KMS-11 (cell line): ENCODE results near the gene CELF4.

Experiments used
- H2AFZ ChIP-seq: fragments of 200-600 bp; sonication (generic); 2 replicates; pipeline ENCODE4 v1.6.1; 2016; ENCODE audit warnings: antibody characterized with exemption, mixed run types, low read depth
- H3K27ac ChIP-seq: fragments of 200-600 bp; sonication (generic); 2 replicates; pipeline ENCODE4 v1.6.1; 2016; ENCODE audit warnings: mild to moderate bottlenecking, mixed run types
- H3K27me3 ChIP-seq: fragments of 200-600 bp; sonication (generic); 2 replicates; pipeline ENCODE4 v1.6.1; 2017; ENCODE audit warnings: mild to moderate bottlenecking, low read depth, mixed run types, moderate library complexity; ENCODE audit not compliant: insufficient read depth
- H3K36me3 ChIP-seq: fragments of 200-600 bp; sonication (generic); 2 replicates; pipeline ENCODE4 v1.6.1; 2017; ENCODE audit warnings: mild to moderate bottlenecking, mixed run types; ENCODE audit not compliant: insufficient read depth
- H3K4me1 ChIP-seq: fragments of 200-600 bp; sonication (generic); 2 replicates; pipeline ENCODE4 v1.6.1; 2016; ENCODE audit warnings: mild to moderate bottlenecking, low read depth, mixed run types; ENCODE audit not compliant: poor library complexity, severe bottlenecking
- H3K4me2 ChIP-seq: fragments of 200-600 bp; sonication (generic); 2 replicates; pipeline ENCODE4 v1.7.0; 2016; ENCODE audit warnings: mild to moderate bottlenecking, mixed run types
- H3K4me3 ChIP-seq: fragments of 200-600 bp; sonication (generic); IDR thresholded peaks from 2 replicates; pipeline ENCODE4 v1.6.1; 2017; ENCODE audit warnings: low read depth, low read length, mixed read lengths; ENCODE audit not compliant: insufficient read depth
- H3K79me2 ChIP-seq: fragments of 200-600 bp; sonication (generic); 2 replicates; pipeline ENCODE4 v1.6.1; 2016; ENCODE audit warnings: low read depth, mixed run types; ENCODE audit not compliant: insufficient read depth
- H3K9ac ChIP-seq: fragments of 200-600 bp; sonication (generic); 2 replicates; pipeline ENCODE4 v1.6.1; 2016; ENCODE audit warnings: mild to moderate bottlenecking, mixed run types
- H4K20me1 ChIP-seq: fragments of 200-600 bp; sonication (generic); 2 replicates; pipeline ENCODE4 v1.6.1; 2016; ENCODE audit warnings: mild to moderate bottlenecking, mixed run types; ENCODE audit not compliant: insufficient read depth
- TF ChIP-seq, protein P1 (sequence below): fragments of 200-600 bp; sonication (generic); conservative IDR thresholded peaks from 2 replicates; pipeline ENCODE4 v1.6.1; 2017; ENCODE audit warnings: low read depth, mild to moderate bottlenecking, antibody characterized with exemption, low read length, moderate library complexity, mixed read lengths

Gene CELF4

DNA sequence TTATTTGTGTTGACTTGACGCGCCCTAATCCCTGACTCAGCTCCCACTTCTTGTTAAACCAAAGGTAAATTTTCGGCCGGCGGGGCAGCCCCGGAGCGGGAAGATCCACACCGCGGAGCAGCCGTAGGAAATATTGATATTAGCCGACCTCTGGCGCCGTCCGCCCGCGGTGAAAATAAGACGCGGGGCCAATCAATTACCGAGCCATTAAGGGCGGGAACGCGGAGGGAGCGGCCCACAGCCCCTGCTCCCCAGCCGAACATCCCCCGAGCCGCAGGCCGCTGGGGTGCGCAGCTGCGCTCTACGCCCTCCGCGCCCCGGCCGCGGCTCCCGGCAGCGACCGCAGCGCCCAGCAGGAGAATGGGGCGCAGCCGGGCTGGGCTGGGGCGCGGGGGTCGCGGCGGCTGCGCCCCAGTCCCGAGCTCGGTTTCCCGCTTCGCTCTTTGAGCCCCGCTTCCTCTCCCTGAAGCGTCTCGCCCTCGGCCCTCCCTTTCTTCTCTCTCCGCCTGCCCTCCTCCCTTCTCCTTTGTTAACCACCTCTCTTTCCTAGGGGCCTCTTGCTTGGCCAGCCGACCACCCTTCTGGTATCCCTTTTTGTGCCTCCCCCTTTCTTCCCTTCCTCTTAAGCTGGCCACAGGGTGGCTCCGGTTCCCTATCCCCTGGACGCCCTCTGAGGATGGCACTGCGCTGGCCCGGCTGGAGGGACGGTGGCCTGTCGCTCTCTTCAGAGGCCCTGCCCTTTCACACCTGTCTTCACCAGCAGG, 40.9 kb downstream of the CELF4 start:
- Histone ChIP-seq H2AFZ (no peak overlapping the region), H3K9ac (no peak overlapping the region), H3K36me3 (no peaks in the 10 kb centered on the region), H3K4me3 (no peak overlapping the region), H3K4me2 (no peak overlapping the region), H3K4me1 (no peaks in the 10 kb centered on the region), H3K27ac (no peak overlapping the region), H3K79me2 (no peaks in the 10 kb centered on the region), H4K20me1 (no peaks in the 10 kb centered on the region), H3K27me3 (no peaks in the 10 kb centered on the region)
- TF ChIP-seq, protein P1, sequence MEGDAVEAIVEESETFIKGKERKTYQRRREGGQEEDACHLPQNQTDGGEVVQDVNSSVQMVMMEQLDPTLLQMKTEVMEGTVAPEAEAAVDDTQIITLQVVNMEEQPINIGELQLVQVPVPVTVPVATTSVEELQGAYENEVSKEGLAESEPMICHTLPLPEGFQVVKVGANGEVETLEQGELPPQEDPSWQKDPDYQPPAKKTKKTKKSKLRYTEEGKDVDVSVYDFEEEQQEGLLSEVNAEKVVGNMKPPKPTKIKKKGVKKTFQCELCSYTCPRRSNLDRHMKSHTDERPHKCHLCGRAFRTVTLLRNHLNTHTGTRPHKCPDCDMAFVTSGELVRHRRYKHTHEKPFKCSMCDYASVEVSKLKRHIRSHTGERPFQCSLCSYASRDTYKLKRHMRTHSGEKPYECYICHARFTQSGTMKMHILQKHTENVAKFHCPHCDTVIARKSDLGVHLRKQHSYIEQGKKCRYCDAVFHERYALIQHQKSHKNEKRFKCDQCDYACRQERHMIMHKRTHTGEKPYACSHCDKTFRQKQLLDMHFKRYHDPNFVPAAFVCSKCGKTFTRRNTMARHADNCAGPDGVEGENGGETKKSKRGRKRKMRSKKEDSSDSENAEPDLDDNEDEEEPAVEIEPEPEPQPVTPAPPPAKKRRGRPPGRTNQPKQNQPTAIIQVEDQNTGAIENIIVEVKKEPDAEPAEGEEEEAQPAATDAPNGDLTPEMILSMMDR: no peak

DNA sequence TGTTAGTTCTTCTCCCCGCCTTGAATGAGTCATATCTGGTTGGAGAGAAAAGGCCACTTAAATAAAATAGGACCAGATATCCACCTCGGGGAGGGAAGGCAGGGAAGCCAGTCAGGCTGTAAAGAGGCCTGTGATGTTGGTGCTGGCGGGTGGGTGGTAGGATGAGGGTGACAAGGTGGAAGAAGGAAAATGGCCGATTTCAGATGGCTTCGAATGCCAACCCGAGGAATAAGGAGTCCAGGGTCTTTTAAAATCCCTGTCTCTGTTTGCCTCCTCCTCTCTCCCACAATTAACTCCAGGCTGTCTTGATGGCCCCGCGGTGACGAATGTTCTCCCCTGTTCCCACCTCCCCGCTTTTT, 41.5 kb downstream of the CELF4 start:
- no peak overlapping the region for H3K9ac ChIP-seq
- no peaks in the 10 kb centered on the region for H3K27me3 ChIP-seq
- H3K4me1 ChIP-seq: no peaks in the 10 kb centered on the region
- H3K36me3 ChIP-seq: no peaks in the 10 kb centered on the region
- H4K20me1 ChIP-seq: no peaks in the 10 kb centered on the region
- H3K79me2 ChIP-seq: no peaks in the 10 kb centered on the region
- H3K27ac ChIP-seq: no peak overlapping the region
- H2AFZ ChIP-seq: no peak overlapping the region
- H3K4me3 ChIP-seq: no peak overlapping the region
- H3K4me2 ChIP-seq: no peak overlapping the region
- TF ChIP-seq, protein P1: no peak

DNA sequence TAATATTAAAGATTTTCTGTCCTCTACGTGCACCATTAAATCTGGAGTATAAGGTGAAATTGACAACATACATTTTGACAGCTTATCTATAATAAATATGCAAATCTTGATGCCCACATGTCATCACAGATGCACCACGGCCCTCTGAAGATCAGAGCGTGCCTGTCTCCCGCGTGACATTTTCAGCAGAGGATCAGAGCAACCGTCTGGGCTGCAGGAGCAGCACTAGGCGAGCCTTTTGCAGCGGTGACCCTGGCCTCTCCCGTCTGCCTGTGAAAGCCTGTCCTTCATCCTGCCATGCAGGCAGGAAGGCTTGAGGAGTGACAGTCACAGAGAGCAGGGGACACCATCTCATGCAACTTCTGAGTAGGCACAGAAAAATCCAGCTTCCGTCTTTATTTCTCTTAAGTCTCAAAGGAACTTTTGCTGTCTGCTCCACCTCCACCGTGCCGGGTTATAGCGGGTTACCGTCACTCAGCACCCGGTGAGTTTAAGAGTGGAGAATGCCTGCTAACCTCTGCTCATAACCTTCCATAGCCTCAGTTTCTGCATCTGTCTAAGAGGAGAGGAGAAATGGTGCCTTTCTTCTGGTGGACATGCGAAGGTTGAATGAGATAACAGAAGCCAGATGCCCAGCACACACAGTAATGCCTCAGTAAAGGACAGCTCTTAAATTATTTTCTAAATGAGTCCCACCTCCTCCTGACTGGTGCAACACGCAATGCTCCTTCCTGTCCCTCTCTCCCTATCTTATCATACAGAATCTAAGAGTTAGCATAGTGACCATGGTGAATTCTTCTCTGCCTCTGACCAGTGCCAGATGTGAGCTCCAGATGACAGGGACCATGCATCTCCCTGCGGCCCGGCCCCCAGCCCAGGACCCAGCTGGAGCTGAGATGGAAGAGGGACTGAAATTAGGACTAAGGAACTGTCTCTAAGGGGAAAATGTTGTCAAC, 43.8 kb downstream of the CELF4 start:
- Histone ChIP-seq H3K27ac (no peak overlapping the region), H3K27me3 (no peaks in the 10 kb centered on the region), H3K79me2 (no peaks in the 10 kb centered on the region), H3K4me2 (no peak overlapping the region), H3K4me3 (no peak overlapping the region), H3K4me1 (no peaks in the 10 kb centered on the region), H3K36me3 (no peaks in the 10 kb centered on the region), H2AFZ (no peak overlapping the region), H3K9ac (no peak overlapping the region), H4K20me1 (no peaks in the 10 kb centered on the region)
- TF ChIP-seq, protein P1: no peak

- TF ChIP-seq, protein P1: no peak
- H3K27me3 ChIP-seq: no peaks in the 10 kb centered on the region
Observed at GRCh38 chr18:37520508-37520907, 45.1 kb downstream of the CELF4 start.

More at GRCh38 chr18:37520508-37520907, 45.1 kb downstream of the CELF4 start:
- no peak overlapping the region for H3K4me2 ChIP-seq
- no peak overlapping the region for H2AFZ ChIP-seq
- no peaks in the 10 kb centered on the region for H3K4me1 ChIP-seq
- no peaks in the 10 kb centered on the region for H3K36me3 ChIP-seq
- H3K79me2 ChIP-seq: no peaks in the 10 kb centered on the region
- no peak overlapping the region for H3K27ac ChIP-seq
- no peak overlapping the region for H3K9ac ChIP-seq
- H4K20me1 ChIP-seq: no peaks in the 10 kb centered on the region
- no peak overlapping the region for H3K4me3 ChIP-seq
